ENCODE data around the gene USP53. TPM values are rescaled to one million over a fixed set of nuclear protein-coding genes. Genes with fewer than 3 reads are reported as not detected.
"Not testable (repeated sequence)": the region's sequence is repeated elsewhere in the genome, so short reads cannot be mapped to it uniquely, and the experiment has no call there.

USP53 gene
- total RNA-seq, 1 donor from 2014 or later, result 18.5 TPM

DNA sequence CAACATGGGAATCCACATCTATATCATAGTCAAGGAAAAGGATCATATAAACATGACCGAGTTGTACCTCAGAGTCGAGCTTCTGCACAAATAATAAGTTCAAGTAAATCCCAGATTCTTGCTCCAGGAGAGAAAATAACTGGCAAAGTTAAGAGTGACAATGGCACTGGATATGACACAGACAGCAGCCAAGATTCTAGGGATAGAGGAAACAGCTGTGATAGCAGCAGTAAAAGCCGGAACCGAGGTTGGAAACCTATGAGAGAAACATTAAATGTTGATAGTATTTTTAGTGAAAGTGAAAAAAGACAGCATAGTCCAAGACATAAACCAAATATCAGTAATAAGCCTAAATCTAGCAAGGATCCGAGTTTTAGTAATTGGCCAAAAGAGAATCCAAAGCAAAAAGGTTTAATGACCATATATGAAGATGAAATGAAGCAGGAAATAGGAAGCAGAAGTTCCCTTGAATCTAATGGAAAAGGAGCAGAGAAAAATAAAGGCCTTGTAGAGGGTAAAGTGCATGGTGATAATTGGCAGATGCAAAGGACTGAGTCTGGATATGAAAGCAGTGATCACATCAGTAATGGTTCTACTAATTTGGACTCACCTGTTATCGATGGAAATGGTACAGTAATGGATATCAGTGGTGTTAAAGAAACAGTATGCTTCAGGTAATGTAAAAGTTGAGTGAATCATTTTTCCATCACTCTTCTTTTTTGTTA, 59.0 kb downstream of the USP53 start:
- peak; percentile 75 to 86 for DNase-seq (ENCODE audit: low read depth in 2 of 2)

DNA sequence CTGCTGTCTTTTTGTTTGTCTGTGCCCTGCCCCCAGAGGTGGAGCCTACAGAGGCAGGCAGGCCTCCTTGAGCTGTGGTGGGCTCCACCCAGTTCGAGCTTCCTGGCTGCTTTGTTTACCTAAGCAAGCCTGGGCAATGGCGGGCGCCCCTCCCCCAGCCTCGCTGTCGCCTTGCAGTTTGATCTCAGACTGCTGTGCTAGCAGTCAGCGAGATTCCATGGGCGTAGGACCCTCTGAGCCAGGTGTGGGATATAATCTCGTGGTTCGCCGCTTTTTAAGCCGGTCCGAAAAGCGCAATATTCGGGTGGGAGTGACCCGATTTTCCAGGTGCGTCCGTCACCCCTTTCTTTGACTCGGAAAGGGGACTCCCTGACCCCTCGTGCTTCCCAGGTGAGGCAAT, 67.0 kb downstream of the USP53 start:
- DNase-seq (ENCODE audit: low read depth in 2 of 2), result not testable (repeated sequence)

DNA sequence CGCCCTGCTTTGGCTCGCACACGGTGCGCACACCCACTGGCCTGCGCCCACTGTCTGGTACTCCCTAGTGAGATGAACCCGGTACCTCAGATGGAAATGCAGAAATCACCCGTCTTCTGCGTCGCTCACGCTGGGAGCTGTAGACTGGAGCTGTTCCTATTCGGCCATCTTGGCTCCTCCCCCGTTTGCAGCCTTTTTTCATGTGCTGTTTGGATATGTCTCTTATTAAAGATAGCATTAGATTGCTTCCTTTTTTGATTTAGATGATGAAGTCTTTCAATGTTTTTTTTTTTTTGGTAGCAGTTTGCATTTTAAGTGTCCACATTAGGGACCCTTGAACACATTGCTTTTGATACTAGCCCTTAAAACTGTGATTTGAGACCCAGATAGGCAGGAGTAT, 67.4 kb downstream of the USP53 start:
- DNase-seq (ENCODE audit: low read depth in 2 of 2), result not testable (repeated sequence)

DNA sequence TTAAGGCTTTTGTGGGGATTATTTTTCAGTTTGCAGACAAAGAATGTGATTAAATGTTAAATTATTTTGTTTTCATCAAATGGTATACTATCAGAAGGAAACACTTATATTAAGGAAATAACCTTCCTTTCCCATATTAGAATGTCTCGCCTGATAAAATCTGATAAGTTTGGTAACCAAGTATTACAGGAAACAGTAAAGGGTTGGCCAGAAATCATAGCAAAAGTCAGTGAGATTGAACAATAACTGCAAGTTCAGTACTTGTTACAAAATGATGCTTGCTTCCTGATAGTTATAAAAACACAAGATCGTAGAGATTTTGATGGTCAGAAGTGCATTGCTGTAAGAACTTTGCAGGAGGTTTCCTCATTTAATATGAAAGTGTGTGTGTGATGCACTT, 68.9 kb downstream of the USP53 start:
- peak; percentile 85 to 90 for DNase-seq (ENCODE audit: low read depth in 2 of 2)

DNA sequence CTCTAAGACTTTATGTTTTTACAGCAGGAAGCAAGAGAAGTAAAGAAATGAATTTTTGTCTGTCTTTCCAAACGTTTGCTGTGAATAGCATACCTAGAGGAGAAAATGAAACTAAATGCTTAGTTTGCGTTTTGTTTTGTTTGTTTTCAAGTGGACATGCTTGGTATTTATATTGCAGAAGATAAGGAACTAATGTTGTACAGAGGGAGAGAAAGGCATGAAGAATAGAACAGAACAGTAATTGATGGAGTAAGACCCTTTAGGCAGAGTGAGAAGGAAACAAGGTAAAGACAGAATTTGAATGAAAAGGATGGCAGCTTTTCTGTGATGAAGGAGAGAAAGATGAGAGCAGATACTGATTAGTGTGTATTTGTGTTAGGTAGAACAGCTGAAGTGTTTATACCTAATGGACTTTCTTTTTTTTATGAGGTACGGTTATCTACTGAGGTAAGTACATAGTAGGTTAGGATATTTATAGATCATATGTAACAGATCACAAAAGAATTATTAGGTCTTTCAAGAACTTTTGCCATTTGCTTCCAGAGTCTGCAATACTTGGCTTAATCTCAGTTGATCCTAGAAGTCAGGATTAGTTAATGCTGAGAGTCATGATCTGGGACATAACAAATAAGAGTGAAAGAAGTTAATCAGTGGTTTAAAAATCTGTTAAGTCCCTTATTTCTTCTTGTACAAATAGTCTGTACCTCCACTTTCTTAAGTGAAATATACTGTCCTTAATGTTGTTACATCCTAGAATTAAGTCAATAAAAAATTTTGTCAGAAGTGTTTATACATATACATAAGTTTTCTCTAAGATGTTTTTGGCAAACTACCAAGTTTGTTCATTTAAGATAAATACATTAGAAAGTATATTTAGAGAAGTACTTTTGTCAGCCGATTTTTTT, 72.6 kb downstream of the USP53 start:
- DNase-seq (ENCODE audit: low read depth in 2 of 2), result peak; percentile 28 to 41

DNA sequence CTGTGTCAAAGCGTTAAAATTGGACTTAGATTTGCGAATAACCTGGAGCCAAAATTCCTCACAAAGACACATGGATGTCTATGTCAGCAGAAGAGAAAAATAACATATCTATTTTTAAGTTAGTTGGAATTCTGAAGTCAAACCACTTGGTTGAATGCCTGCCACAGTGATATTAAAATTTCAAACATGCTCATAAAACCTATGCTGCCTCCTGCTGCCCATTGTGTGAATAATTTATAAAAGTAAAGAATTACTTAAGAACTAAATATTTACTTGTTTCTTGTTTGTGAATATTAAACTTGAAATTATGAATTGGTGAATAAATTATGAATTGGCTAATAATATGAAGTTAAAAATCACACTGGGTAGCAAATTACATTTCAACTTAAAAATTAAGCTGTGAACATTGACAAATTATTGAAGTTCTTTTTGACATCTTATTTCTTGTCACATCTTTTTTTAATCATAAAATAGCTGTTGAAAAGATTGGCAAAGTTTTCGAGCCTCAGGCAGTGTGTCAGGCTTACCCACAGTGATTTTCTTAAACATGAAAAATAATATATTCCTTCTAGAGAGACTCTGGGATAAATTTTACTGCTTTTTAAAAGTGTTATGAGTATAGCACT, 74.0 kb downstream of the USP53 start:
- DNase-seq (ENCODE audit: low read depth in 2 of 2), result peak; percentile 80 to 86

DNA sequence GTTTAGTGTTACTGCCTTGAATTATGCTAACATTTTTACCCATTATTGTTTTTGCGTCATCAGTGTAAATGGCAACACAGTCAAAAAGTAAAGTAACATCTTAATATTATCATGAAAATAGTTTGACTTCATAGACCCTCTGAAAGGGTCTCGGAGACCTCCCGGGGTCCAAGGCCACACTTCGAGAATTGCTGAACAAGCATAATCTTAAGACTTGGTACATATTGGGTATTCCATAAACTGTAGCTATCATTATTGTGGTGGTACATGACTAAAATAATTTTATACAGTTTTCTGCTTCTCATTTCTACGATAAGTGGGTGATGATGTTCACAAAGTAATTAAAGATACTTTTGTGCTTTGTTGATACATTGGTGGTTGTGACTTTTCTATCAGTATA, 76.8 kb downstream of the USP53 start:
- DNase-seq (ENCODE audit: low read depth in 2 of 2), result no peak

DNA sequence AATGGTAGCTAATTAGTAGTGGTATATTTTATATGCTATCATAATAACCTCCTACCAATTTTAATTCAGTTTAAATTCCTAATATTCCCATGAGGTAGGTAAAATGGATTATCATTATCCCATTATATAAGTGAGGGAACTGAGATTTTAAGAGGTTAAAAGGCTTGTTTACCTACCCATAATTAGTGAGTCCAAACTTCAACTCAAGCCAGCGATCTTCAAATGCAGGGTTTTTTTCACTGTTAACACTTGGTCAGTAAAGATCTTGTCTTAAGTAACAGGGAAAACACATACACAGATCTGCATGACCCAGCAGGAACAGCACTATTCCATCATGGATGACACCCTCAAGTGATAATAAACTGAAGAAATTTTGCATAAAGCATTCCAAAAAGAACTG, 78.1 kb downstream of the USP53 start:
- no peak for DNase-seq (ENCODE audit: low read depth in 2 of 2)

DNA sequence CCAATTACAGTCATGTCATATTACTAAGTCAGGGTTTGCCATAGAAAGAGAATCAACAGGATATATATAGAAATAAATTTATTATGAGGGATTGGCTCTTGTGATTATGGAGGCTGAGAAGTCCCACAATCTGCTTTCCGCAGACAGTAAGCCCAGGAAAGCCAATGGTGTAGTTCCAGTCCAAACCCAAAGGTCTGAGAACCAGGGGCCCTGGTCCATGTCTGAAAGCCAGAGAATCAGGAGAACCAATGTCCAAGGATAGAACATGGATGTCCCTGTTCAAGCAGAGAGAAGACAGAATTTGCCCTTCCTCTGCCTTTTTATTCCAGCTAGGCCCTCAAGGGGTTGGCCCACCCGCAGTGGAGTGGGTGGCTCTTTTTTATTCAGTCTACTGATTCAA, 83.8 kb downstream of the USP53 start:
- DNase-seq (ENCODE audit: low read depth in 2 of 2), result no peak

DNA sequence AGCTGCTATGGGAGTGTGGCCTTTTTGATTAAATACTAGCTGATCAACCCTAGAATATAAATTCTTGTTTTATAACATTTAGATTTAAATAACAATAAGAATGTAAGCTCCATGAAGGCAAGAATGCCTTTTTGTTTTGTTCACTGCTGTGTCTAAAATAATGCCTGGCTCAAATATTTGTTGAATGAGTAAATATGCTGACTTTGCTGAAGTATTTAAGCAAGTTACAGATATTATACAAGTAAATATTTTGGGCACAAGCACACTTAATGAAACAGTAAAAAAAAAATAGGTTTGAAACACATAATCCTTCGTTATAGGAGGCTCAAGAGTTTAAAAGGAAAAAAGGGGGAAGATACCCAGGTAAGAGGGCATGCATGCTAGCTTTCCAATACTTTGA, 85.3 kb downstream of the USP53 start:
- DNase-seq (ENCODE audit: low read depth in 2 of 2), result no peak

DNA sequence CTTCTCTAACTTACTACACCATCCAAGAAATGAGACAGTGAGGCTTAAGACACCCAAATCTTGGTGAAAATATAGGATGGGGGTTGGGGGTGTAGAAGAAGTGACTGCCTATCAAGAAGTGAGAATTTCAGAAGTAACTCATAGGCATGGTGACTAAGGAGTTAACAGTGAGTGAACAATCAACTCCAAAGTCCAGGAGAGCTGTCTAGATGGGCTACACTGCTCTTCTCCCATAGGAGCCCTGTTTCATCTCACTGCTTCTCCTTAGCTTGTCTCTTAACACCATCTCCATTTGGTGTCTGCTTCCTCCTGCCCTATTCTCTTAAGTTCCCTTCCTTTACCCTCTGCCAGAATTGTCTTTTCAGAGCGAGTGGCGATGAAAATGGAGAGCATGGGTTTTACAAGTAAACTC, 86.8 kb downstream of the USP53 start:
- DNase-seq (ENCODE audit: low read depth in 2 of 2), result peak; percentile 11 to 33

DNA sequence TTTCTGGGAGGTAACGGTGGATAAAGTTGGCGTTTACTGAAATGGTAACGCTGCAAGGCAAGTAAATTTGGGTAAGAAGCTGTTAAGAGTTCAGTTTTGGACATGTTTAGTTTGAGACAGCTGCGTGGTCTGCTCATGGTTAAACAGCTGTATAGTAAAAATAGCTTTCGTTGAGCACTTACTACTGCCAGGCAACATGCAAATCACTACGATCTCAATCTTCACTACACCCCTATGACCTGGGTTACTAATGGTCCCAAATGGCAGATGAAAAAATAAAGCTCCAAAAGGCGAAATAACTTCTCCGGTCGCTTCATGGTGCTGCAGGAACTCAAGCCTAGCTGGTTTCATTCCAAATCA, 87.2 kb downstream of the USP53 start:
- no peak for DNase-seq (ENCODE audit: low read depth in 2 of 2)

DNA sequence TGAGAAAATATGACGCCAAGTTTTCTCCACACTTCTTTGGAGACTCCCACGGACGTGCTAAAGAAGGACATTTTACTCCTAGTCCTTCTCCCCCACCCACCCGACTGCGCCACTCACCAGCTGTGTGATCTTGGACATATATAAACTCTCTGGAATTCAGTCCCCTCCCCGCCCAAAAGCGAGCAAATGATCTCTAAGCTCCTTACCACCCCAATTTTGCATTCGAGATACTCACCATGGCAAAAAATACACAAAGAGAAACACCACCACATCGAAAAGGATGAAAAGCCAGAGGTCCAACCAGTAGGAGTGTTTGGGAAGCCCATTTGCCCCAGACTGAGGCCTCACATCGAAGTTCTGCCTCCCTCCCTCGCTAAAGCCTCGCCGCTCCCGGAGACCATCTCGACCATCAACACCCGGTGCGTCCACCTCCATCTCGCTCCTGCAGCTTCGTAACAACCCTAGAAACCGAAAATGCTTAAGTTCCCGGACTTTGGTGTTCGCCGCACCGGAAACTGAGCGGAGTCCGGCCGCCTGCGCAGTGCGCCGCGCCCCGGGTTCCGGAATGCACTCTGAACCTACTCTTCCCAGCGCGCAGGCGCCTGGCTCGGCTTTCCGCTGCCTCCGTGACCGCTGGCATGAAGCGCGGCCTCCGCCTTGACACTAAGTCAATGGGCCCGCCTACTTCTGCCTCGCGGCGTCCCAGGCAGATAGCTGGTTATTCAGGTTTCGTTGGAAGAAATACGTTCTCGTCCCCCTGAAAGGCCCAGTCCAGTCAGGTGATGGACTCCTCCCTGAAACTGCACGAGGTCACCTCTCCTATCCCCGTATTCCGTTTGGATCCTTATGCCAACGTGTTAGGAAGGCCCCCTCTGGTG, 87.8 kb downstream of the USP53 start:
- DNase-seq (ENCODE audit: low read depth in 2 of 2), result peak; percentile 84 to 91

DNA sequence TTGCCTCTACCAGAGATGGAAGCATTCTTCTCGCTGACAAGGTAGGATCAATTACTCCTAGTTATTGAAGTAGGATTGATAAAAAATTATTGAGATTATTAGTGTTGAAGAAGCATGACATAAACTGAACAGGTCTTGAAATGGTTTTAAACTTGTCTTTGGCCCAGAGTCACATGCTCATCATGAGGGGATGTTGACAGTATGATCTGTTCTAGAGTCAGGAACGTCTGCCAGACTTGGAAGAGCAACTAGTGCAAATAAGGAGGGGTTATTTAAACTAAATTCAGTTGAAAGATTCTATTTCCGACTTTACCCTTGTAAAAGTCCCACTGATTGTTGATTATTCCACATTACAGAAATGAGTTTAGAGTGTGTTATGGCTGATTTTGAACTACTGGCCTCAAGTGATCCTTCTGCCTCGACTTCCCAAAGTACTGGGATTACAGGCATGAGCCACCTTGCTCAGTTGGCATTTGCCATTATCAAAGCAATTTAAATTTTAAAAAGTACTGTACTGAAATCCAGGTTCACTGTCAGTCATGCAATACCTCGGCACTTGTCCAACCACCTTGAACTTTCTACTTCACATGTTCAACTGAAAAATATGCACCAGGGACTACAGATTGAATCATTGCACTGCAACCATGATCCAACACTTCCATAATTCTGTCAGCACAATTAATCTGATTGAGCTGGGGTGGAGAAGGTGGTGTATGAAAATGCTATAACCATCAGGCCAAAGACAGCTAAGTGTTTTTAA, 89.7 kb downstream of the USP53 start:
- DNase-seq (ENCODE audit: low read depth in 2 of 2), result no peak

DNA sequence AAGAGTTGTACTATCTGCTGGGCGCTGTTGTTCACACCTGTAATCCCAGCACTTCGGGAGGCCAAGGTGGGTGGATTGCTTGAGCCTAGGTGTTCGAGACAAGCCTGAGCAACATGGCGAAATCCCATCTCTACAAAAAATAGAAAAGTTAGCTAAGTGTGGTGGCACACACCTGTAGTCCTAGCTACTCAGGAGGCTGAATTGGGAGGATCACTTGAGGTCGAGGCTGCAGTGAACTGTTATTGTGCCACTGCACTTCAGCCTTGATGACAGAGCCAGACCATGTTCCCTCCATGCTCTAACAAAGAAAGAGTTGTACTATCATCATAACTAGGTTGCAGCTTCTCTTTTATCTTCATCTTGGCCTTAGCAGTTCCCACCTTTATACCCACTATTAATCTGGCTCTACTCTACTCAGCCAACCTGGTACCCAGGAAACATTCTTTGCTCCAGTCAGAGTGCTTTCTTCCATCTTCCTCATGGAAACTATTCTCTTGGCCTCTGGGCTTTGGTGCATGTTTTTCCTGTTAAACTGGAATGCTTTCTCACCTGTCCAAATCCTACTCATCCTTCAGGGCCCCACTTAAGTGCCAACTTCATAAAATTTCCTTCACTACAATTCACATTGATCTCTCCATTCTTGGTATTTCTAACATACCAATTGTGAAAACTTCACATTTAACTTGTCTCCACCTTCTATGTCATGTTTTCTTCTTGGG, 91.2 kb downstream of the USP53 start:
- no peak for DNase-seq (ENCODE audit: low read depth in 2 of 2)

DNA sequence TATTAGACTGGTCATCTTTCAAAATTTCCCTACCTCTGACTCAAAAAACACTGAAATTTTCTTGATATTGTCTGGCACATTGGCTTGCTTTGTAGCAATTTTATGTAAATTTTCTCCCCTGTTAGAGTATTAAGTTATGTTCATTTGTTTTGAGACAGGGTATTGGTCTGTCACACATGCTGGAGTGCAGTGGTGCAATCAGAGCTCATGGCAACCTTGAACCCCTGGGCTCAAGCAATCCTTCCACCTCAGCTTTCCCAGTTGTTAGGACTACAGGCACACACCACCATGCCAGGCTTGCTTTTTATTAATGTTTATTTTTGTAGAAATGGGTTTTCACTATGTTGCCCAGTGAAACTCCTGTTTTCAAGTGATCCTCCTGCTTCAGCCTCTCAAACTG, 91.9 kb downstream of the USP53 start:
- DNase-seq (ENCODE audit: low read depth in 2 of 2), result no peak

DNA sequence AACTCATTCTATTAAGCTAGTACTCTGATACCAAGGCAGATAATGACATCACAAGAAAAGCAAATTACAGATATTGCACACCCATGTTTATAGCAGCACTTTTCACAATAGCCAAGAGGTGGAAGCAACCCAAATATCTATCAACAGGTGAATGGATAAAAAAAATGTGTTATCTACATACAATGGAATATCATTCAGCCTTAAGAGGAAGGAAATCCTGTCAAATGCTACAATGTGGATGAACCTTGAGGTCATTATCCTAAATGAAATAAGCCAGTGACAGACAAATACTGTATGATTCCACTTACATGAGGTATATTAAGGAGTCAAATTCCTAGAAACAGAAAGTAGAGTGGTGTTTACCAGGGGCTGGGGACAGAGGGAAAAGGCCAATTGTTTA, 95.1 kb downstream of the USP53 start:
- peak in 1 of 2 donors; percentile 95 for DNase-seq (ENCODE audit: low read depth in 2 of 2)

DNA sequence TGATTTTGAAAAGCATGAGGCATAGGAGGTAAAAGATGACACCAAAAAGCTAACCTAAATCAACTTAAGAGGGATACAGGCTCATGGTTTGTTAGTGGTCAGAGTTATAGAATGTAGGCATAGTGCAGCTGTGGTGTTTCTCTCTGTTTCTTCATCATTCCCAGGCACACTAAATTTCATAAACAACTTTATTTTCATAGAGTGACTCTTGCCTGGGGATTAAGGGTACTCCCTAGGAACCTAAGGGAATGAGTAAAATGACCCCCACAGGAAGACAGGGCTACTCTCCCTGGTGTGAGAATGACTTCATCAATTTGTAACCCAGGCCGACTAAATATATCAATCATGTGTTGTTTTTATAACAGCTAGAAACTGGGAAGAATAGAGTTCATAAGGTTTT, 98.3 kb downstream of the USP53 start:
- peak in 1 of 2 donors; percentile 37 for DNase-seq (ENCODE audit: low read depth in 2 of 2)

DNA sequence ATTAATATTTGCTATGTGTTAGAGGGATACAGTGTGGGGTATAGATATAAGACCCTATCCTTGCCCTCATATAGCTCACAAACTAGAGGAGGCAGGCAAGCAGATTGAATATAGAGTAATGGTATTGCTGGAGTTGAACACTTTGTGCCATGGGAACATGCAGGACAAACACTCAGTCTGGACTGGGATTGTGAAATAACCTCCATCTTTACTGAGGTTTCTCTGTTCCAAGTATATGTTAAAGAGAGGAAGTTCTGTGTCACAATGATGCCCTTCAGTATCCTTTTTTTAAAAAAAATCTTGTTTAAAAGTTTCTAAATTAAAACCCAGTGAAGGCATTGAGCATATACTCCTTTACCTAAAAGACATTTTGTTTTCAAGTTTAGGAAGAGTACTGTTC, 100.7 kb downstream of the USP53 start:
- no peak for DNase-seq (ENCODE audit: low read depth in 2 of 2)

DNA sequence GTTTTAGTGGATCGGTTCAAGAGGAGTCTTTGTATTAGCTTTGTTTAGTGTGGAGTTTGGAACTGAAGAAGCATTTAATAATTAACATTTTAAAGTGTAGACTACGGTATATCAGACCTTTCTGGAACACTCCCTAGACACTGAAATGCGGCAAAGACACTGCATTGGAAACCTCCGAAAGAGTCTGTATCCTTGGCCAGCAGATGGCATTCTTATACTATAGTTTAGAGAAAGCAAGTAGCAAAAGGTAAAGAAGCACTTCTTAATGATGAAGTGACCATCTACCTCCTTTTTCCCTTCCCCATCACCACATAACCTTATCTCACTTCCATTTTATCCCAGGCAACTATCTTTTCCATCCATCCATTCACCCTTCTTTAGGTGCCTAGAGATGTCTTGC, 101.8 kb downstream of the USP53 start:
- peak; percentile 56 to 57 for DNase-seq (ENCODE audit: low read depth in 2 of 2)
